Measurements from ENCODE around the gene RIMBP2.
"Not testable (repeated sequence)": the region's sequence is repeated elsewhere in the genome, so short reads cannot be mapped to it uniquely, and the experiment has no call there.

RIMBP2 gene

DNA sequence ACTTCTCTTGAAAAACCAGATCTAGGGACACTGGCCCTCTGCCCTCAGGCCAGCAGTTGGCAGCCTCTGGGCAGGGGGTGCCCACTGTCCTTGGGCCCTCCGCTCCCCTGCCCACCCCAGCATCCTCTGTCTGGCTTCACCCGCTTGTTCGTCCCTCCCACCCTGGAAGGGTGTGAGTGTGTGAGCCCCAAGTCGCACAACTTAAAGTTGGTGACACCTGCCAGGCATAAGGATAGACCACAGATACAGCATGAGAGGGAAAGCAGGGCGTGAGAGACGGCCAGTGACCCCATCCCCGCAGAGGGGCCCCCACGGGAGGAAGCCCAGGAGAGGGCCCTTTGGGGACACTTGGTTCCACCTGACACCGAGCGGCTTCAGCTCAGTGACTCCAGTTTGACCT lies 23.5 kb upstream of the RIMBP2 start:
- no peak for DNase-seq (ENCODE audit: low spot score)

DNA sequence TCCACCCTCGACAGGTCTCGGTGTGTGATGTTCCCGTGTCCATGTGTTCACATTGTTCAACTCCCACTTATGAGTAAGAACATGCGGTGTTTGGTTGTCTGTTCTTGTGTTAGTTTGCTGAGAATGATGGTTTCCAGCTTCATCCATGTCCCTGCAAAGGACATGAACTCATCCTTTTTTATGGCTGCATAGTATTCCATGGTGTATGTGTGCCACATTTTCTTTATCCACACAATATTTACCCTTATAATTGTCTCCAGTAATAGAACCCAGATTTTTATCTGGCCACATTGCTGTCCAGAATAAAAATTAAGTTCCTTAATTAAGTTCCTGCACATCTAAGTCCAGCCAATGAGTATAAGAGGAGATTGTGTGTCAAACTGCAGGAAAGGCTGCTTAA lies 22.3 kb upstream of the RIMBP2 start:
- DNase-seq (ENCODE audit: low spot score), result not testable (repeated sequence)

GRCh38 chr12:130737731-130738130 lies 21.6 kb upstream of the RIMBP2 start:
- no peak for DNase-seq (ENCODE audit: low spot score)

- no peak for DNase-seq (ENCODE audit: low spot score)
These were observed 13.2 kb upstream of the RIMBP2 start for GRCh38 chr12:130729344-130729743.

DNA sequence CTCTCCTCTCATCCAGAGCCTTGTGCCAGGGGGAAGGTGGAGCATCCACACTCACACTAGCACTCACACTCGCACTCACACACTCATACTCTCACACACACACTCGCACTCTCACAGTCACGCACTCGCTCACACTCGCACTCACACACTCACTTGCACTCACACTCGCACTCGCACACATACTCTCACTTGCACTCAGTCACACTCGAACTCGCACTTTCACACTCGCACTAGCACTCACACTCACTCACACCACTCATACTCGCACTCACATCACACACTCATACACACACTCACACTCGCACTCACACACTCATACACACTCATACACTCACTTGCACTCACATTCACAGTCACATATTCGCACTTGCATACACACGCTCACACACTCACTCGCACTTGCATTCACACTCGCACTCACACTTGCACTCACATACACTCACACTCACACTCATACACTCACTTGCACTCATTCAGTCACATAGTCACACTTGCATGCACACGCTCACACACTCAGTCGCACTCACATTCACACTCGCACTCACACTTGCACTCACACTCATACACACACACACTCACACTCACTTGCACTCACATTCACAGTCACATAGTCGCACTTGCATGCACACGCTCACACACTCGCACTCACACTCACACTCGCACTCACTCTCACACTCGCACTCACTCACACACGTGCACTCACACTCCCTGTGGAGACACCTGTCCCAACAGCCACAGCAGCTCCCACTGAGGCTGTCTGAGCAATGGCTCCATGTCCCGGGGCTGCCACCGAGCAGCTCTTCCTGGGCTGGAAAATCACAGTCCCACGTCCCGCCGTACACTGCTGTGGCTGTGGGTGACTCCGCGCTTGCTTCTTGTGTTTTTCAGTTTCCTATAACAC lies 12.3 kb upstream of the RIMBP2 start:
- DNase-seq (ENCODE audit: low spot score), result no peak

DNA sequence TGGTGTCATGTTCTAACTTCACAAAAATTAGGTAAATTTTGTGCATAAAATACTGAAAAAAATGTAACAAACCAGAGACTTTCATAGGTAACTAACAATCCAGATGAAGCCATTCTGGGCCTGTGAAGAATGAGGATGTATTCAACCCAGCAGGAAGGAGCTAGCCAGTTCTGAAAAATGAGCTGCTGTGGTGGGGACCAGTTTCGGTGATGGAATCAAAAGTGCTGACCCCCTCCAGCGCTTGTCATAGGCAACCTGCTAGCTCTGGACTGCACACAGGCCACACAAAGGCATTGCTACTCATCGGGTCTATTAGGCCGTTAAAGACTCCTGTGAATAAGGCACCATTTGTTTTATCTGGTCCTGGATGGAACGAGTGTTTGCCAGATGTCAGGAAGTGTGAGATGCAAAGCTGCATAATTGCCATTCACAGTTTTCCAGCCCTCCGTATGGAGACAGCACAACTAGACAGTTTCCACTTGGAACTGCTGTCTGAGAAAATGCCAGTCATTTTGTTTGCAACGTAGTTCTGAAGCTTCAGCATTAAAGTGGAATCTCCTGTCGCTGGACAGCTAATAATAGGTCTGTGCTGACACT lies 3.3 kb upstream of the RIMBP2 start:
- DNase-seq (ENCODE audit: low spot score), result no peak

DNA sequence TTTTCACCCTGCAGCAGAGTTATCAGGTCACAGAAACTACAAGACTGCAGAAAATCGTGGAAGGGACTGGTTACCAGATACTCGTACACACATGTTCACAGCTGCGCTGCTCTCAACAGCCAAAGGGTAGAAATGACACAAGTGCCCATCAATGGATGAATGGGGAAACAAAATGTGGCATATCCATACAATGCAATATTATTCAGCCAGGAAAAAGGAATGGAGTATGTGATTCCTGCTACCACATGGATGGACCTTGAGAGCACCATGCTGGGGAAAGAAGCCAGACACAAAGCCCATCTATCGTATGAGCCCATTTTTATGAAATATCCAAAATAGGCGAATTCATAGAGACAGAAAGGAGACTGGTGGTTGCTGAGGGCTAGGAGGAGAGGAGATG lies 1.7 kb upstream of the RIMBP2 start:
- DNase-seq (ENCODE audit: low spot score), result no peak

DNA sequence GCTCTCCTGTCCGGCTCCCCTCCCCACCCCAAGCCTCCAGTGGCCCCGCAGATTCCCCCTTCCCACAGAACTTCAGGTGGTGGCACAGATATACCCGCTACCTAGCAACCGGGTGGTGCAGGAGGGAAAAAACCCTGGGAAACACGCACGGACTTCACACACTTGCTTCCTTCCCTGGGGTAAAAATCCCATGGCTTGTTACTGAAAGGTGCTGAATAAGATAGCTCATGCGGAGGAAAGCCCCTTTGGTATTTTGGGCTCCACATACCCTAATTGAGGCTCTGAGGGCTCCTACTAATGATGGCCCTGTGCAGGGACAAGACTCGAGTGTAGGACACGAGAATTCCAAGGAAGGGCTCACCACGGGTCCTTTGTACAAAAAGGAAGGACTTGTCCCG lies 869 bp upstream of the RIMBP2 start:
- no peak for DNase-seq (ENCODE audit: low spot score)

DNA sequence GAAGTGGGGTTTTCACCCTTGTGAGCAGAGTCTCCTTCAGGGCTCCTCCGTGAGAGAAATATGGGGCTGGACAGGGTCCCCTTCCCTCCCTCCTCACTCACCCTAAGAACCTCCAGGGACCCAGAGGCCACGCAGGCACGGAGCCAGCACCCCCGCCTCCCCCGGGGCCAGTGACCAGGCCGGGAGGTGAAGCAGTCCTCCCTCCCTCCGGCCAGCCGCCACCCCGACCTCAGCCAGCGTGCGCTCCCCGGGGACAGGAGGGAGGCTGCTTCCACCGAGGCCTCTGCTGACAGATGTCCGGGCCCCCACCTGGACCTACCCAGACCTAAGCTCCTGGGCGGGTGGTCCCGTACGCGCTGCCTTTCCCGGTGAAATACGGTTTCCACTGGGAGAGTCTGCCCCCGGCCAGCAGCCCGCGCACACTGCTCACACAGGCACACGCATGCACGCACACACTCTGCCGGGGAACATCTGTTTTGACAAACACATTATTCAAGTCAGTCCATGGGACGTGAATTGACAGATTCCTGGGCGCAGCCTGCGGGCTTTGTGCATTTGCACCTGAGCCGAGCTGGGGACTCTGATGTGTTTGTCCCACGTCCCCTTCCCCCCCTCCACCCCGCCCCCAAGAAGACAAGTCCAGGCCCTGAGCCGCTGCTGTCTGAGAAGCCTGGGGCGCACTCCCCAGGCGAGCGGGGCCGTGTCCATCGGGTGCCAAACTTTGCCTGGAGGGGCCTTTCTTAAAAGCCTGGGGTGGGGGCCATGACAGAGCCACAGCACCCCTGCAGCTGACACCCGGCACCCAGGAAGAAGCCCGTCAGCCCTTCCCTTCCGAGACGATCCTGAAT lies 725 bp downstream of the RIMBP2 start:
- DNase-seq (ENCODE audit: low spot score), result no peak

GRCh38 chr12:130714591-130715149 lies 1.4 kb downstream of the RIMBP2 start:
- DNase-seq (ENCODE audit: low spot score), result no peak

DNA sequence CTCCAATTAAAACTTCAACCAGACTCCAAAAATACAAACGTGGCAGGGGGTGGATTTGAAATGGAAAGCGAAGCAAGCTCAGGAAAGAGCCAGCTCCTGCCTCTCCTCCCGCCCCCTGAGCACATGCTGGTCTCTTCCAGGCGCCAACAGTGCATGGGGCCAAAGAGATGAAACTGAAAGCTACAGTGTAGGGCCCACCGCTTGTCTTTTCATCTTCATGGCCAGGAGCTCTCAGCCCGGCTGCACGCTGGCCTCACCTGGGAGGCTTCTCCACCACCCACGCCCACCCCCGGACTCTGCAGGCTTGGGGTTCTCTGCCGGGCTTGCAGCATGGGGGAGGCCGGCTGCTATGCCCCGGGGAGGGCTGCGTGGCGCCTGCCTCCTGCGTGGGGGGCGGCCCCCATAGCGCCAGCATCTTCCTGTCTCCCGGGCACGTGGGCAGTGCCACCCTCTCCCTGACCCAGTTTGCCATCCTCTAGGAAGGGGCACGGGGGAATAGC lies 2.0 kb downstream of the RIMBP2 start:
- no peak for DNase-seq (ENCODE audit: low spot score)

- DNase-seq (ENCODE audit: low spot score), result no peak
These were observed 2.5 kb downstream of the RIMBP2 start for GRCh38 chr12:130713581-130713991.

GRCh38 chr12:130712346-130713065 lies 3.6 kb downstream of the RIMBP2 start:
- DNase-seq (ENCODE audit: low spot score), result no peak

GRCh38 chr12:130711756-130712155 lies 4.3 kb downstream of the RIMBP2 start:
- no peak for DNase-seq (ENCODE audit: low spot score)

DNA sequence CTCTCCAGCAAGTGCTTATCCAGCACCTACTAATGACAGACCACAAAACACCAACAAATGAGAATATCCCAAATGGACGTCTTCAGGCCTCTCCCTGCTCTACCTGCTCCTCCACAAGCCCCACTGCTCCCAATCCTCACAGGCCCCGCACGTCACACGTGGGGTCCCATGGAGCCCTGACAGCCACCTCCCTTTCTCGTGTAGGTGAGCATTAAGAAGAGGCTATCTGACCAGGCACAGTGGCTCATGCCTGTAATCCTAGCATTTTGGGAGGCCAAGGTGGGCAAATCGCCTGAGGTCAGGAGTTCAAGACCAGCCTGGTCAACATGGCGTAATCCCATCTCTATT lies 5.4 kb downstream of the RIMBP2 start:
- DNase-seq (ENCODE audit: low spot score), result no peak

DNA sequence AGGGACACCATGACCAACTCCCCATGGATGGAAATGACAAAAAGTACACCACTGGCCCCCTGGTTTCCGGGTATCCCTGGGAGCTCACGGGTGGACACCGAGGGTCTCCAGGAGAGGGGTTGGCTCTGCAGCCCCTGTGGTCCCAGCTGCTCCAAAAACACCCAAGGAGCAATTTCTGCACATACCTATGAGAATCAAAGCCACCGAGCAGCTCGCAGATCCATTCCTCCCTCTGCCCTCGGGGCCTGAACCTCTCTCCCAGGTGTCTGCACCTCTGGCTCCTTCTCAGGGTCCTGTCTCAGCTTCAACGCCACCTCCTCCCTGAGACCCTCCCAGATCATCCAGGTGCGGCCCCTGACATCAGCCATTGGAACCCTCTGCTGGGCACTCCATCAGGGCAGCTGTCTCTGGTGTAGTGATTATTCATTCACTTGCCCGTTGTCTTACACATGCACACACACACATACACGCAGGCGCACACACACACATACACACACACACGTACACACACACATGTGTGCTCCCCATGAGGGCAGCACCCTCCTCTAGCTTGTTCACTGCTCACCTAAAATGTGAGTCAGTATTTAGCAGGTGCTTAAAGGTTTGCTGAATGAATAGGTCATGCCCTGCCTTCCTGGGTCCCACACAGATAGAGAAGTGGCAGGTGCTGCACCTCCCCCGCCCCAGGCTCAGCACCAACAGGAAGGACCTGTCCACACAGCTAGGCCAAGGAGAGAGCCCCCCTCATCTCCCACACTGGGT lies 5.9 kb downstream of the RIMBP2 start:
- no peak for DNase-seq (ENCODE audit: low spot score)

DNA sequence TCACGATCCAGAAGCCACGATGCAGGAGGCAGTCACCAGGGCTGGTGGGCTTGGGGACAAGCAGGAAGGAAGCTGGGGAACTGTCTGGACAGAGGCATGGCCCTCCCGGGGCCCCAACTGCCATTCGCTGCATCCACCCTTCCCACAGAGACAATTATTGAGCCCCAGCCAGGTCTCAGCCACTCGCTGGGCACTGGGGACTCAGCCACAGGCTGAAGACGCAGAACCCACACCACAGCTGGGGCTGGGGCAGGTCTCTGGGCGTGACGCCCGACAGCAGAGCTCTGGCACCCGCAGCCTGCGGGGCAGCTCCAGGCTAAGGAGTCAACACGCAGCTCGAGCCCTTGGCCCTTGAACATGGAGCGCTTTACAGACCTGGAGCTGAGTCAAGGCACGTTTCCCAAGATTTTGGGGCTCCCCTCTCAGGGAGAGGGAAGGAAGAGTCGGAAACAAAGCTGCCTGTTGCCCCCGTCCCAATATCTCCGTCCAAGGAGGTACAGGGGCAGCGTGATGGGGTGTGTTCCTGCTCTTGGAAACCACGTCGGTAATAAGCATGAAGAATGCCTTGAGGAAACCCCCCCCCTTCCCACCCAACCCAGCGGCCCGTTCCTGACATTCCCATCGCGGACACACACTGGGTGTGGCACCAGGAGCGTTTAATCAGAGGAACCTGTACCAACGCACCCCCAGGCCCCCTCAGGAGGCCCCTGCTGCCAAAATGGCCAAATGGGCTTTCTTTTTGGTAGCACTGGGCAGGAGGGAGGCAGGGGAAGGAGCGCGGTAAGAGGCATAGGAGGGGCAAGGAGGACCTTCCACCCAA lies 6.7 kb downstream of the RIMBP2 start:
- DNase-seq (ENCODE audit: low spot score), result no peak

- no peak for DNase-seq (ENCODE audit: low spot score)
These were observed 7.5 kb downstream of the RIMBP2 start for GRCh38 chr12:130708648-130709047.

- DNase-seq (ENCODE audit: low spot score), result no peak
These were observed 8.6 kb downstream of the RIMBP2 start for GRCh38 chr12:130707571-130707891.

DNA sequence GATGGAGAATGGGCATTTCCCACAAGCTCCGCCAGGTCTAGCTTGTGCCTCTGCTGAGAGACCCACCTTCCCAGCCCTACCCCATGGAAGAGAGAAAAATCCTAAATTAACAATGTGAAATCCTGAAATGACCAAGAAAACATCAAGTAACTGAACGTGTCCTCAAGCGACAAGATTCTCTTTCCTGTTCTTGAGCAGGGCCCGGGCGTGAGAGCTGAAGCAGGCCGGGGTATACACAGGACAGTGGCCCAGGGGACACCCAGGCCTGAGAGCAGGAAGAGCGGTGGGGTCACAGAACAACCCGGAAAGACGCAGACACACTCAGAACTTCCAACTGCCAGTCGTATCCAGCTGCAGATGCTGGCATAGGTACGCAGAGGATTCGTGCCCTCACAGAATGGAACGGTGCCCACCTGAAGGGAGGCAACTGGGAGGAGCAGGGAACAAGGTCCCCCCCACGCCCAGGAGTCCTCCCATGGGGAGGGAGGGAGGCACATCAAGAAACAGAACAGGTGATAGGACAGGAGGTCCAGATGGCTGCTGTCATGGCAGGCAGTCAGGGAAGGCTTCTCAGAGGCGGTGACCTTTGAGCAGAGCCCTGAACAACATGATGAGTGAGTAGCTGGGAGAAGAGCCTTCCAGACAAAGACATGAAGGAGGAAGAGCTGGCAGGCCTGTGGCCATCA lies 9.1 kb downstream of the RIMBP2 start:
- DNase-seq (ENCODE audit: low spot score), result no peak

Measured in AG08395 (cell line).